ENCODE data around the gene ZNF236.

The ZNF236 gene

GRCh38 chr18:76977684-76978232, 155.4 kb downstream of the ZNF236 start:
- DNase-seq: no peak

- peak; percentile 38 for DNase-seq
These were observed 156.3 kb downstream of the ZNF236 start for GRCh38 chr18:76978616-76979015.

GRCh38 chr18:76979111-76979751, 156.9 kb downstream of the ZNF236 start:
- DNase-seq: peak; percentile 45

- peak; percentile 35 for DNase-seq
These were observed 157.5 kb downstream of the ZNF236 start for GRCh38 chr18:76979906-76980305.

- peak; percentile 49 for DNase-seq
These were observed 158.5 kb downstream of the ZNF236 start for GRCh38 chr18:76980663-76981395.

GRCh38 chr18:76981396-76981968, 159.1 kb downstream of the ZNF236 start:
- peak; percentile 43 for DNase-seq

- DNase-seq: no peak
These were observed 159.7 kb downstream of the ZNF236 start for GRCh38 chr18:76982038-76982437.

GRCh38 chr18:76982841-76983583, 160.7 kb downstream of the ZNF236 start:
- DNase-seq: peak; percentile 93

GRCh38 chr18:76983613-76984051, 161.3 kb downstream of the ZNF236 start:
- DNase-seq: no peak

- DNase-seq: no peak
These were observed 162.1 kb downstream of the ZNF236 start for GRCh38 chr18:76984193-76985155.

- DNase-seq: no peak
These were observed 163.0 kb downstream of the ZNF236 start for GRCh38 chr18:76985156-76985950.

- no peak for DNase-seq
These were observed 163.5 kb downstream of the ZNF236 start for GRCh38 chr18:76985951-76986236.

- no peak for DNase-seq
These were observed 164.0 kb downstream of the ZNF236 start for GRCh38 chr18:76986406-76986805.

- peak; percentile 35 for DNase-seq
These were observed 165.9 kb downstream of the ZNF236 start for GRCh38 chr18:76988031-76988826.

- peak; percentile 17 for DNase-seq
These were observed 166.7 kb downstream of the ZNF236 start for GRCh38 chr18:76988827-76989646.

- DNase-seq: peak; percentile 41
These were observed 167.4 kb downstream of the ZNF236 start for GRCh38 chr18:76989647-76990190.

- DNase-seq: peak; percentile 28
These were observed 168.1 kb downstream of the ZNF236 start for GRCh38 chr18:76990343-76991020.

GRCh38 chr18:76991021-76991688, 168.8 kb downstream of the ZNF236 start:
- peak; percentile 38 for DNase-seq
